OCI-M1 (cell line): ENCODE results near the gene CDYL2.
"Not testable (repeated sequence)": the region's sequence is repeated elsewhere in the genome, so short reads cannot be mapped to it uniquely, and the experiment has no call there.

Source experiments
- DNase-seq: peaks from one replicate; lab custom pipeline; 2025; lab: John Stamatoyannopoulos, UW

Gene CDYL2, protein sequence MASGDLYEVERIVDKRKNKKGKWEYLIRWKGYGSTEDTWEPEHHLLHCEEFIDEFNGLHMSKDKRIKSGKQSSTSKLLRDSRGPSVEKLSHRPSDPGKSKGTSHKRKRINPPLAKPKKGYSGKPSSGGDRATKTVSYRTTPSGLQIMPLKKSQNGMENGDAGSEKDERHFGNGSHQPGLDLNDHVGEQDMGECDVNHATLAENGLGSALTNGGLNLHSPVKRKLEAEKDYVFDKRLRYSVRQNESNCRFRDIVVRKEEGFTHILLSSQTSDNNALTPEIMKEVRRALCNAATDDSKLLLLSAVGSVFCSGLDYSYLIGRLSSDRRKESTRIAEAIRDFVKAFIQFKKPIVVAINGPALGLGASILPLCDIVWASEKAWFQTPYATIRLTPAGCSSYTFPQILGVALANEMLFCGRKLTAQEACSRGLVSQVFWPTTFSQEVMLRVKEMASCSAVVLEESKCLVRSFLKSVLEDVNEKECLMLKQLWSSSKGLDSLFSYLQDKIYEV

DNA sequence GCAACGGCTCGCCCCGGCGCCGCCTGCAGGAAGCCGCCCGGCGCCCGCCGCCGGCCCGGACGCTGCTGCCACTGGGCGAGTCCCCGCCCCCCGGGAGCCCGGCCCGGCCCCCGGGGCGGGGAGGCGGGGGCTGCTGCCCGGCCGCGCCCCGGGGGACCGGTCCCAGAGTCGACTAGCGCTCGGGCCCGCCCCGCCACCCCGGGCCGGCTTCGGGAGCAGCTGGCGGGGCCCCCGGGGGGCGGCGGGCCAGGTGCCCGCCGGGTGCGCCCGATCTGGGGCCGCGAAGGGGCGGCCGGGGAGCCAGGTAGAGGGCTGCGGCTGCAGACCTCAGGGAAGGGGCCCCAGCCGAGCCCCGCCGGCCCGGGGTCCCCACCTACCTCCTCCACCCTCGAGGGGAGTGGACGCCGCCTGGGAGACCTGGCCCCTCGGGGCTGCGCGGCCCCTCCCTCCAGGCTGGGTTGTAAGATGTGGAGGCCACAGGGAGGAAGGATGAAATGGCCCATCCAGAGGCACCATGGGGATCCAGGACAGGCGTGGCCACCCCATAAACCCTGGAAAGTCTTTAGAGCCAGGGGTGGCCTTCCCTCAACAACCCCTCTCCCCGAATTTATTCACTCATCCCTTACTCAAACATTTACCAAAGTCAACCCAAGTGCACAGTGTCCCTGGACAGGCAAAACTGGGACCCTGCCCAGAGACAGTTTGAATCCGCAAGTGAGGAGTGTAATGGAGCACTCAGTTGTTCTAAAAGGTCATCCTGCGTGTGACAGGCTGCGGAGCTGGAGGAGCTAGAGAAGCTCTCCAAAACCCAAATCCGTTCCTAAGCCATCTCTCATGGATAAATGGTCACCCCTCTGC lies at the start of gene CDYL2:
Gene CDYL2, minus strand, starts transcription at position 73 of the 858 bp plus-strand sequence. CDS start 425 bp downstream, outside the sequence.
- DNase-seq, result no peak

DNA sequence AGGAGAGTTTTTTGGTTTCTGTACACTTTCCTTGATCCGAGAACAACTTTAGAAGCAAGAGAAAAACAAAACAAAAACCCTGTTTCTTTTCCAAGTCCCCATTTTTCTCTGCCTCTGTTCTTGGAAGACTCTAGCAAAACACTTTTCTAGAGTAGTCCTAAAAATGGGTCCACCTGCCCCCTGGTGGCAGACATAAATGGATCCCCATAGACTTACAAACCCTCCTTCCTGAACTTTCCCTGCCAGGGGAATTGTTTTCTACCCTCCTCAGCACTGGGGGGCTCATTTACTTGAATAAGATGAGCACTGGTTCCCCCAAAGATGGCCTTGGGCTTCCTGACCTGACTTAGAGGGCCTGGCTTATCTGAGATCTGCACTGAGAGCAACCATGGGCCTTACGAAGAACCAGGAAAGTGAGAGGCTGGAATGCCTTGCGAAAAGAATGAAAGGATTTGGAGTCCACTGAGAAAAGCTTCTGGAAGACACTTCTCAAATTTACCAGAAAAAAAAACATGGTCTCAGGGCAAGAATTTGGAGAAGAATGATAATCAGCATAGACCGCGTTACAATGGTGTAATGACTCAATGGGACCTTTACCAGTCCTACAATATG lies 48.0 kb upstream of the CDYL2 start:
- DNase-seq, result peak; percentile 36

DNA sequence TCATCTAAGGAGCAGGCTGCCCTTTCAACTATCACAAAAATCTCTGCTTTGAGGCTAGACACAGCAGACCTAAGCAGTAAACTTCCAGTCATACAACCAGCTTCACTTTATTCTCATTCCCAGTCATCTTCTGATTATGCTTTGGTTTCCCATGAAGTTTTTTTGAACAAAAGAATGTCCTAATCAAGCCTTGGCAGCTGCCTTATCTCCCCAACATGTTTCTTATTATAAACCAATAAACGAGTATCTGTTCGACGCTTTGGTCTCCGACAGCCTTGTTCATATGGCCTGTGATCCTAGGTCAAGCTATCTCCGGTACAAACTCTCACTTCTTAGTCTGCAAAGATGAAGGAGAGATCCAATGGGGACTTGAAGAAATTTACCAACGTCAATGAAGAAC lies 47.4 kb upstream of the CDYL2 start:
- peak; percentile 27 for DNase-seq

DNA sequence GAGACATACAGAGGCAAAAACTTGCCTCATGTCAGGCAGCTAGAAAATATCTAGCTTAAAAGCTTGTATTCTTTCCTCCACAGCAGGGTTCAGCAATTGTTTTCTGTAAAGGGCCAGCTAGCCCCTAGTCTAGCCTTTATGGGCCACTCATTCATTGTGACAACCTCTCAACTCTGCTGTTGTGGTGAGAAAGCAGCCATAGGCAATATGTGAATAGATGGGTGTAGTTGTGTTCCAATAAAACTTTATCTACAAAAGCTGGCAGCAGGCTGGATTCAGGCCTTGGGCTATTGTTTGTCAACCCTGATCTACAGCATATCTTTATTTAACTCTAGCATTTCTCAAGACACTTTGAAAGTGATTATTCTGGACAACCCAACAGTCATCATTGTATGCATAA lies 46.4 kb upstream of the CDYL2 start:
- no peak for DNase-seq

DNA sequence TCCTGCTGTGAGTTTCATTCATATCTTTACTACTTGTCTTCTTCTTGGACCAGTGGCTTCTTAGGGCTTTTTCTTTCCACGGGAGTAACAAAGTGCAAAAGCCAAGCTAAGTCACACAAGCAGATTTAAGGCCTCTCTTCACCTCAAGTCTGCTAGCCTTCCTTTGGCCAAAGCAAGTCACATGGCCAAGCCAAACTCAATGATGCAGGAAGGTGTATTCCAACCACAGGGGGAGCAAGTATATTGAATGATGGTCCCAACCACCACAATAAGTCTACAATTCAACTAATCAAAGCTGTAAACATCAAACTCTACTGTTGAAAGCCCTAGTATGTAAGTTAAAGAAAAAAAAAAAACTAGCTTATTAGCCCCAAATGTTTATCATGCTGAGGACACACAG lies 44.5 kb upstream of the CDYL2 start:
- no peak for DNase-seq

DNA sequence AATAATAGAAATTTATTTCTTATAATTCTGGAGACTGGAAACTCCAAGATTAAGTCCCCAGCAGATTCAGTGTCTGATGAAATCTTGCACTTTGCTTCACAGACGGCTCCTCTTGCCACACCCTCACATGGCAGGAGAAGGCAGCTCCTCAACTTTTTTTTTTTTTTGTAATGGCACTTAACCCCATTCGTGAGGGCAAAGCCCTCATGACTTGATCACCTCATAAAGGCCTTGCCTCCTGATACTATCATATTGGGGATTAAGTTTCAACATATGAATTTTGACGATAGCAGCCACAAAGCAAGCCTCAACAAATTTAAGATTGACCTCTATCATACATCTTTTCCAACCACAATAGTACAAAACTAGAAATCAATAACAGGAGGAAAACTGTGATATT lies 42.3 kb upstream of the CDYL2 start:
- peak; percentile 35 for DNase-seq

DNA sequence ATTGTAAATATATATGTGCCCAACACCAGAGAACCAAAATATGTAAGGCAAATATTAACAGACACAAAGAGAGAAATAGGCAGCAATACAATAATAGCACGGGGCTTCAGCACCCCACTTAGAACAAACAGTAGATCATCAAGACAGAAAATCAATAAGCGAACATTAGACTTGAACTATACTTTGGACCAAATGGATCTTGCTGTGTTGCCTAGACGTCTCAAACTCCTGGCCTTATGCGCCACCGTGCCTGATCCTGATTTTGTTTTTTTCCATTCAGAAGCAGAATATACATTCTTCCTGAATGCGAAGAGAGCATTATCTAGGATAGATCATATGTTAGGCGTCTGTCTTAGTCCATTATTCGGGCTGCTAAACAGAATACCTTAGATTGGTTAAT lies 41.9 kb upstream of the CDYL2 start:
- DNase-seq, result no peak

DNA sequence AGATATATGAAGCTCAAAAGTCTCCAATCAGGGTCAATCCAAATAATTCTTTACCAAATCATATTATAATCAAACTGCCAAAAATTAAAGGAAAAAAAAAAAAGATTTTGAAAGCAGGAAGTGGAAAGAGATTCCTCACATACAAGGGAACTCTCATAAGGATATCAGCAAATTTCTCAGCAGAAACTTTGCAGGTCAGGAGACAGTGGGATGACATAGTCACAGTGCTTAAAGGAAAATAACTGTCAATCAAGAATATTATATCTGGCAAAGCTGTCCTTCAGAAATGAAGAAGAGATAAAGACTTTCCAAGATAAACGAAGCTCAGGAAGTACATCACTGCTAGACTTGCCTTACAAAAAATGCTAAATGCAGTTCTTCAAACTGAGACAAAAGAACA lies 40.0 kb upstream of the CDYL2 start:
- no peak for DNase-seq

DNA sequence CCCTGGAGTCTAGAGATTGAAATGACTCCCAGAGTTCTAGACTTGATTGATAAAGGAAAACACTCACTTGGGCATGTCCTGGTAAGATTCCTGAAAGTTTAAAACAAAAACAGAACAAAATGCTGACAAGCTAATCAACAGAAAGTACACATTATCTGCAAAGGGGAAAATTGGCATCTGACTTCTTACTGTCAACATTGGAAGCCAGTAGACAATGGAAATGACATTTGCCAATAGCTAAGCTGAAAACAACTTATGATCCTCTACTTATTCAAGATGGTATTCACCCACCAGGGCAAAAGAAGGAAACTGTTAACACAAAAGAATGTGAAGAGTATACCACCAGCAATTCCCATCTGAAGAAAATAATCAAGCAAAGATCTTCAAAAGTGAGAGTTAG lies 36.8 kb upstream of the CDYL2 start:
- no peak for DNase-seq

DNA sequence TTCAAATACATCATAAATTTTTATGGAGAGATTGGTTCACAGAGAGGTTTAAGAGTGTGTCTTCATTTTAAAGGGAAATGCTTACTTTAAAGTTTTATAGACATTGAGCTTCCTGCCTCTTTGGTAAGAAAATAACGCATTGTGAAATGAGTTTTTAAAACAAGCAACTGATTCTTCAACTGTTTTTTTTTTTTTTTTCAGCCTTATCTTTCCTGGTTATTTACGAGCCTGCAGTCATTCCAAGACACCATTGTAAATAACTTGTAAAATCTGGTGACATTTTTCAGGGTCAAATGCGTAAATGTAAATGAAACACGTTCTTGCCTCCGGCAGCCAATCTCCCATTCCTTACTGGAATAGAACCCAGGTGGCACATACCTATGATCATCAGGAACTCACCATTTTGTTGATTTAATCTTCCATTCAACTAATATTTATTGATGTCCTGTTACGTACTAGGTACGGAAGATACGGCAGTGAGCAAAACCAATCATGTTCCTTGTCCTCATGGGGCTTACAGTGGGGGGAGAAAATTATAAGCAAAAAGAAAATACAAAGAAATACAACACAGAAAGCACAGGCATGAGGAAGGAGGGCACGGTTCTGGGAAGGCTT lies 33.2 kb upstream of the CDYL2 start:
- no peak for DNase-seq

DNA sequence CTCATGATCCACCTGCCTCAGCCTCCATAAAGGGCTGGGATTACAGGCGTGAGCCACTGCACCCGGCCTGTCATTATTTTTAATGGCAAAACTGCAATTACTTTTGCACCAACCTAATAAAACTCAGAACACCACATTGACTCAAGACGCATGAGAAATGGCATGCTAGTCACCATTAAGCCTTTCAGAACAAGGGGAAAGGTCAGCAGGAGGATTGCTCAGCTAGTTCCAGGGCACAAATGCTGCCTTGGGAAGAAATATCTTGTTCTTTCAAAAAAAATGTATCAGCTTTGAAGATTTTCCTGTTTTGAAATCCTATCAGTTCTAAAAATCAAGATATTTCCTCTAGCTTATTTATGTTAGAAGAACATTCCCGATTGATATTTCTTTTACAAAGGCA lies 32.4 kb upstream of the CDYL2 start:
- DNase-seq, result no peak

DNA sequence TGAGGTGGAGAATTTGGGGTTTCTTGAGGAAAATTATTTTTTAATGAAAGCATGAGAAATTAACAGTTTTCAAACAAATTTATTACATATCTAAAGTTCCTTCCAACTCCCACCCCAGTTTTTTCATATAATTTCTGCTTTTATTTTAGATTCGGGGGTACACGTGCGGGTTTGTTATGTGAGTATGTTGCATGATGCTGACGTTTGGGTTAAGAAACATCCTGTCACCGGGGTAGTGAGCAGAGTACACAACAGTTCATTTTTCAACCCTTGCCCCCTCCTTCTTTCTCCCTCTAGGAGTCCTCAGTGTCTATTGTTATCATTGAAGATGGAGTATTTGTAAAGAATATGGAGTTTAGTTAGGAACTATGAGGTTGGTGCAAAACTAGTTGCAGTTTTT lies 31.8 kb upstream of the CDYL2 start:
- no peak for DNase-seq

DNA sequence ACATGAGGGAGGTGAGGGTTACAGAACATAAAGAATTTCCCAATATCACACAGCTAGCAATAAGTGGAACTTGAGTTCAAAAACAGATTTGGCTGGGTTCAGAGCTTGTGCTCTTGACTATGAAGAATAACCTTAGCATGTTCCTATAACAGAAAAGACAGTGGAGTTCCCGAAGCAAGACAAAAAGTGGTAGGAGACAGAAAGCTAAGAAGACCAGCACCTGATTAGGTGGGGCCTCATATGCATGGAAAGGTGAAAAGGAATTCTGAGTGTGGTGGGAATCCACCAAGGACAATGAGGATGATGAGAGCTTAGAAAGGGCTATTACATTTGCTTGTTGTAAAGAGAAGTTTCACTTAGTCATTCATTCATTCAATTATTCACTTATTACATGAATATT lies 26.6 kb upstream of the CDYL2 start:
- no peak for DNase-seq

DNA sequence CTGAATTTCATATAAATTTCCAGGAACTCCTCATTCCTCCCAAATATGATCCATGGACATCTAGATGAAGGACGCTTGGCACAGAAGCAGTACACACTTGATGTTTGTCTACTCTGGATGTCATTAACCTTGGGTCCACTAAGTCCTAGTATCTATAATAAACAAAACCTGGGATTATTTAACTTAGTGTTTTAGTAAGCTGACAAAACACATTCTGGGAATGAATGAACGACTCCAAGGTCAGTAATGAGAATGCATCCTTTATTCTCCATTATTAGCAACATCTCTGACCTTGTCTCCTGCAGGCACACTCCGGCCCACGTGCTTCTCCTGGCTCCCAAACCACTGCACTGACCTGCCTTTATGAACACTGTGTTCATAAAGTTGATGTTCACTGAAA lies 24.1 kb upstream of the CDYL2 start:
- DNase-seq, result no peak

DNA sequence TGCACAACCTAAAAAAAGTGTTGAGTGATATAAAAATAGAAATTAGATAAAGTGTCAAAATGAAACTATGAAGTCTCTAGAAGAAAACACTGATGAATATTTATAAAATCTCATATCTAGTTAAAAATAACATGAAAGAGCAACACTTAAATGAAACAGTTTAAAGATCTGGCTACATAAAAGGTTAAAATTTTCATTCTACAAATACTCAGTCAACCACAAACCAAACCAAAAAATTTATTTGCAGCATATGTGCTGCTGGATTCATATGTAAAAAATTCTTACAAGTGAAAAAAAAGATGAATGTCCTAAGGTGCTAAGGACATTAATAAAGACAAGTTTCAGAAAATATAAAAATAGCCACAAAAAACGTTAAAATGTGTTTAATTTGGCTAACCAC lies 22.6 kb upstream of the CDYL2 start:
- no peak for DNase-seq

DNA sequence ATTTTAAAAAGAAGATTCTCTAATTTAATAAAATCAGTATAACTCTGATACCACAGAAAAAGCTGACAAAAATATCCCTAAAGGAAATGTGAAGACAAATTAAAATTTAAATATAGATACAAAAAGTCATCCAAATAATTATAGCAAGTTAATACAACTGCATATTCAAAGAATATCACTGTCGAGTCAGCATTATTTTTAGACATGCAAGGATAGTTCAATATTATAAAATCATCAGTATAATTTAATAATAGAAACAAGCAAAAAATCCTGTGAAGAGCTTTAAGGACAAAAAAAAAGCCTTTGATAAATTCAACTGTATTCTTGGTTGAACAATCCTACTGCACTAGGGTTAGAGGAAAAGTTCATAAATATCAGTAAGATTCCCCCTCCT lies 21.0 kb upstream of the CDYL2 start:
- DNase-seq, result no peak

DNA sequence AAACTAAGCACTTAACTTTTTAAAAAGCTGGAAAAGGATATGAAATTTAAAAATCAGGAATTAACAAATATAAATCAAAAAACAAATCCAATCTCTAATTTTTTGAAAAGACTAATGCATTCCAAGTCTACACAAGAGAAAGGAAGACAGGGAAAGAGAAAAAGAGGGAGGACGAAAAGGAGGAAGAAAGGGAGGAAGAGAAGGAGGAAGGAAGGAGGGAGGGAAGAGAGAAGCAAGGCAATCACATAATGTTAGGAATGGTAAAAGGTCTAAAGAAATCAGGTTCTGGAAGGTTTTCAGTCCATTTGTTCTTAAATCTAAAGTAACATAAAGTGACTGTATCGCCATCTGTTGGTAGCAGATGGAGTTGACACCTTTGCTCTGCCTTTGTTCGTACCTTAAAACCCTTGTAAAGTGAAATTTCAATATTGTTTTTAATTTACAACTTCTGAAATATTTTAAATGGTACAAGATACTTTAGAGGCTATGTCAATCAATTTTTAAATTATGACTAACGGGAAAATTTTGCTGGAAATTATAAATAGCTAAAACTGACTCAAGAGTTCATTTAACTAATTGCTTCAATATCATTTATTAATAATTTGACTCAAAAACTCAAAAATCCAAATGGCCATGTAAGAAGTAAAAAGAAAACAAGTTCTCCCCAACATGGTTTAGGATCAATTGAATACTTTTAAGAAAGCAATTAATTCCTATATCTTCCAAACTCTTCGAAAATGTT lies 20.4 kb upstream of the CDYL2 start:
- peak; percentile 68 for DNase-seq

DNA sequence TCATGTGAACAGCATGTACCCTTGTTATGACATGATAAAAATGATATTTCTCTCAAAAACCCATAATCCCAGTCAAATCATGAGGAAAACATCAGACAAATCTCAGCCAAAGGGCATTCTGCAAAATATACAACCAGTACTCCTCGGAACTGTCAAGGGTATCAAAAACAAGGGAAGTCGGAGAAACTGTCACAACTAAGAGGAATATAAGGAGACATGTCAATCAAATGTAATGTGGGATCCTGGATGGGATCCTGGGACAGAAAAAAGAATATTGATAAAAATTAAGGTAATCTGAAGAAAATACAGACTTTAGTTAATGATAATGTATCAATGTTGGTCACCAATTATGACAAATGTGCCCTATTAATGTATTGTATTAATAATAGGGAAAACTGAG lies 15.6 kb upstream of the CDYL2 start:
- no peak for DNase-seq

DNA sequence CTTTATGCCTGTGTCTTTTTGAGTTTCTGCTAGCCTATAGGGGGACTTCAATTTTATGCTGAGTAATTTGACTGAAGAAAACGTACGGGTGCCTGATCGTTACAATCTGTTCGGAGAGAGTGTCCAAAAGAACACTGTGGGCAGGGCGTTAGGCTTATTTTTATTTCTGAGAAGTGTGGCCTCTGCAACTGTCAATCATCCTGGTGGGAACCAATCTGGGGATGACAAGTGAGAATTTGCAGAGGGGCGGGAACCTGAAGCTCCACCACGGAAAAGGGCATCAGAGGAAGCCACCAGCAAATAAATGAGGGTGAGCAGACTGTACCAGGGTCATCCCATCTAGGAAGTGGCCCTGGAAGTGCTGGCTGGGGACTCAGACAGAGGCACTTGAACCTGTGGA lies 12.0 kb upstream of the CDYL2 start:
- no peak for DNase-seq

DNA sequence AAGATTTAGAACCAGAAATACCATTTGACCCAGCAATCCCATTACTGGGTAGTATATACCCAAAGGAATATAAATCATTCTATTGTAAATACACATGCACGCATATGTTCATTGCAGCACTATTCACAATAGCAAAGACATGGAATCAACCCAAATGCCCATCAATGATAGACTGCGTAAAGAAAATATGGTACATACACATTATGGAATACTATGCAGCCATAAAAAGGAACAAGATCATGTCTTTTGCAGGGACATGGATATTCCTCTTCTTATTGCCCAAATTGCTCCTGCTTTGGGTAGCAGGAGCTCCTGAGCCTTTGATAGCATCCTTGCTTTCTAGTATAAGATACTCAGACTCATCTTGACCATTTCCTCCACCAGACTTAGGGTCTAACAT lies 10.9 kb upstream of the CDYL2 start:
- not testable (repeated sequence) for DNase-seq

DNA sequence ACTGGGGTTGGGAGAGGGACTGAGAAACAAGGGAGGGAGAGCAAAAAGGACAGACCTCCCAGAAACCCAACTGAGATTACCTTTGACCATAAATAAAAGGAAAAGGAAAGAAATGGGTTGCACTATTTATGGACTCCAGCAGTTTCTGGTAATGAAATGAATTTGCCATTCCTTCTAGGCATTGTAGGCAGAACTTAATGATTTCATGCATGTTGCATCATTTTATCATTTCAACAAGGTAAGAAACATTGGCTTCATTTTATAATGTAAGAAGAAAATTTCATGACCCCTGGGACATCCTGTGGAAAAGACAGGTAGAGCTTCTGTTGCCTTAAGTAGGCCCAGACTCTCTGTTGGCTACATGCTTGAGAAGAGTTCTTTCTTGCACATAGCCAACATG lies 8.2 kb upstream of the CDYL2 start:
- DNase-seq, result no peak

DNA sequence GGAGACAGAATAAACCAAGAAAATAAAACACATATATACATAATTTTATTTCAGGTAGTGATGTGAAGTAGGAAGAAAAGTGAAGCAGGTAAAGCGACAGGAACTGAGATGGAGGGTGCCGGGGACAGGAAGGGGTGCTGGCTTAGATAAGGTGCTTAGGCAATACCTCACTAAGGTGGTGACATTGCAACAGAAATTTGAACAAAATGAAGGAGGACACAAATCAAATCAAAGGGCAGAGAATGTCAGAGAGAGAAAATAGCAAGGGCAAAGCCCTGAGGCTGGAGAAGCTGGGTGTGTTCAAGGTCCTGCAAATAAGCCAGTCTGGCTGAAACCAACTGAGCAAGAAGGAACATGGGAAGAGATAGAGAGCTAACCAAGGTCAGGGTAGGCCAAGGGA lies 5.0 kb upstream of the CDYL2 start:
- DNase-seq, result no peak
